Stimulated activated CD8-positive, alpha-beta memory T cell treated with anti-CD3 and anti-CD28 coated beads, Interleukin-7, amount 100 ng/mL, for 1 hour (primary cell): ENCODE results near the gene CACNA1G.

Experiments
- DNase-seq, 2 donors: peaks; one replicate each; pipeline ENCODE4 v3.0.0-alpha.2; 2020; ENCODE audit warnings: low read depth in 2 of 2

The CACNA1G gene

DNA sequence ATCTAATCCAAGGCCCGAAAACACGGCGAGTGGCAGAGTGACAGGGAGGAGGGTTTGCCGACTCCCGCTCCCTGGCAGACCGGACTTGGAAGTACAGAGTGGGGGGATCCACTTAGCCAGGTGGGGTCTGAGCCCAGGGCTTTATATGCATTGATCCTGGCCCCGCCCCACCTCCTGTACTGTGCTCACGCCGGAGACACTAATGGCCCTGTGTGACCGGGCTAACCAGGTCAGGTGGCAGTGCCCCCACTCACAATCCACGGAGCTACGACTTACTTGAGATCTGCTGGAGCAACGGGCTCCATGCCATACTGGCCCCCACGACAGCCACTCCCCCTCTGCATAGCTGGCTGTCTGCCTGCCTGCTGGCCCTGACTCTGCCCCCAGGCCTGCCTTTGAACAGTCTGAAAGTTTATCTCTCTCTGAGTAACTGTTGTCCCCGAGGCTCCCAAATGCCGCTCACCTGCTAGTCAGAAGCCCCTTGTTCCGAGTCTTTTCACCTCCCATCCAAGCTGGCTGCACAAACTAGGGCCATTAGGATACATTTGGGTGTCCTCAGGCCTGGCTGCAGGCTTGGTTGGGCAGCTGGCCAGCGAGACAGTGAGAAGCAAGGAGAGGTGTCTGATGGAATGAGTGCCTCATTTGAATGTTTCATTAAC is 28.0 kb downstream of the CACNA1G start:
- DNase-seq = no peak

GRCh38 chr17:50589095-50589705 is 28.7 kb downstream of the CACNA1G start:
- DNase-seq = no peak

DNA sequence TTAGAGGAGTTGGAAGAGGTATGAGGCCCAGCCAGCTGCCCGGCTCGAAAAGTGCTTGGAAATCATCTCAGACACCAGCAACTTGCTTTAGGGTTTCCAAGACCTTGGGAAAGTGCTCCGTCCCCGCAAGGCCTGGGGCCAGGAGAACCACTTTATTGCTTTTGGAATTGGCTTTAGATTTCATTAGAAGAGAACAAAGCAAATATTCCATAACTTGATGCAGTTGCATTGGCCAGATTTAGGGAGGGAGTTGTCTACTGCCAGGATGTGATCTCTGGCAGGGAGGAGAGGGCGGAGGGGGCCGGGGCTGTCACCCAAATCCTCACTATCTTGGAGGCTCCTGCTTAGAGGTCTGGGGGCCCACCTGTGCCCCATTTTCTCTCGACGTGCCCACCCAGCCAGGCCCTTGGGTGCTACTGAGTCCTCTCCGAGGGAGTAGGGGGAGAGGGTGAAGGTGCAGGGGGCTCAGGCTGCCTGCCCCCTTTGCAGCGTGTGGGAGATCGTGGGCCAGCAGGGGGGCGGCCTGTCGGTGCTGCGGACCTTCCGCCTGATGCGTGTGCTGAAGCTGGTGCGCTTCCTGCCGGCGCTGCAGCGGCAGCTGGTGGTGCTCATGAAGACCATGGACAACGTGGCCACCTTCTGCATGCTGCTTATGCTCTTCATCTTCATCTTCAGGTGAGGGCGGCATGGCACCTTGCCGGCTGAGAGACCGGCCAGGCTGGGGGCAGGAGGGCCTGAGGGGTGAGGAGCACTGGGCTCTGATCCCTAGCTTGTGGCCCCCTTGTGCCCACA is 30.6 kb downstream of the CACNA1G start:
- no peak for DNase-seq

DNA sequence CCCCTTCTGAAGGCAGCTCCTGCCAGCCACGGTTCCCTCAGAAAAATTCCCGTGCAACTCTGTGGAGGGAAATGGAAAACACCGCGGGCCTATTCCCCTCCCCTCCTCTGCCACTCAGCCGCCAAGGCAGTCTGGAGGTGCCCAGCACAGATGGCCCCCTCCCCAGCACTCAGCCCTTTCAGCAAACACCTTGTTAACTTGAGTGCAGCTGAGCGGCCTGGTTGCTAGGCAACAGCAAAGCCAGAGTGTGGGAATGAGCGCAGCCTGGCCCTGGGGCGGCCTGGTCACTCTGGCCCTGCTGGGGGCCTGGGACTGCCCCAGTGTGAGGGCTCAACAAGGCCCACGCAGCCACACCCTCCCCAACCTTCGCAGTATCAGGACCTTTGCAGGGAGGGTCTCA is 32.8 kb downstream of the CACNA1G start:
- DNase-seq = no peak

GRCh38 chr17:50594128-50594823 is 33.8 kb downstream of the CACNA1G start:
- DNase-seq = no peak

DNA sequence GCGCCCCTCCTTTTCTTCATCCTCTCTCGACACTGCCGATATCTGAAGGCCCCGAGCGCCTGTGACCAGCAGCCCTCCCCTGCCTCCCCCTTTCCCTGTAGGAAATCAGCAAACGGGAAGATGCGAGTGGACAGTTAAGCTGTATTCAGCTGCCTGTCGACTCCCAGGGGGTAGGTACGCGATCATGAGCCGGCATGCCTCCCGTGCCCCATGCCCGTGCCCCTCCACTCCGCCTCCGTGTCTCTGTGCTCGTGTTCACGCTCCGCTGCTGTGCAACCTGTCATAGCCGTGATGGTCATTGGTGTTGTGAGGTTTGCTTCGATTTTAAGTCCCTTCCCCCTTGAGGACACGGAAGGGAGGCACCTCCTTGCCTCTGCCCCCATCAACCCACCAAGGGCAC is 34.4 kb downstream of the CACNA1G start:
- no peak for DNase-seq

DNA sequence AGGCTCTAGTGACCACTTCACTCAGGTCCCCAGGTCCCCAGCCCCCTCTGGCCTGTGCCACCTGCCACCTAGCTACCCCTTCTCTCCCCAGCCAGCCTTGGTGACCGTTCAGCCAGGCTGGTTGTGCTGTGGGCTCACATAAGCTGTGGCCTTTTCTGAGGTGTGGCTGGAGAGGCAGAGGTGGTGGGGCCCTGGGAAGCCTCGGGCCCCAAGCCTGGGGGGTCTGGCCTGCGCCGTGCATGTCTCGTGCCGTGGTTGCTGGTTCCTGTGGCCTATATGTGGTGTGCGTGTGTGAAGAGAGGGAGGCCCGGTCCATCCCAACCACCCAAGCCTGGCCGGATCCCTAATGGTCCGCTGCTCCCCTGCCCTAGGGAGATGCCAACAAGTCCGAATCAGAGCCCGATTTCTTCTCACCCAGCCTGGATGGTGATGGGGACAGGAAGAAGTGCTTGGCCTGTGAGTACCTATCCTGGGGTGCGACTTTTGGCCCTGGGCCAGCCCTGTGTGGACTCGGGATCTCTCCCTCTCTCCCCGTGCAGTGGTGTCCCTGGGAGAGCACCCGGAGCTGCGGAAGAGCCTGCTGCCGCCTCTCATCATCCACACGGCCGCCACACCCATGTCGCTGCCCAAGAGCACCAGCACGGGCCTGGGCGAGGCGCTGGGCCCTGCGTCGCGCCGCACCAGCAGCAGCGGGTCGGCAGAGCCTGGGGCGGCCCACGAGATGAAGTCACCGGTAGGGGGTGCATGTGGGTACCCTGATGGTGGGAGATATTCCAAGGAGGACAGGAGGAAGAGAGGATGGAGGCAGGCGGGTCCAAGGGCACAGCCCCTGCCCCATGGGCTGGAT is 35.9 kb downstream of the CACNA1G start:
- DNase-seq = no peak

DNA sequence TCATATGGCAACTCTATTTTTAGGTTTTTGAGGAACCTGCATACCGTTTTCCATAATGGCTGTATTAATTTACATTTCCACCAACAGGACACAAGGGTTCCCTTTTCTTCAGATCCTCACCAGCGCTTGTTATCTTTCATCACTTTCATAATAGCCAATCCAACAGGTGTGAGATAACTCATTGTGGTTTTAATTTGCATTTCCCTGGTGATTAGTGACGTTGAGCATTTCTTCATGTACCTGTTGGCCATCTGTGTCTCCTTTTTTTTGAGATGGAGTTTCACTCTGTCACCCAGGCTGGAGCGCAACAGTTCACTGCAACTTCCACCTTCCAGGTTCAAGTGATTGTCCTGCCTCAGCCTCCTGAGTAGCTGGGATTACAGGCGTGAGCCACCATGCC is 38.0 kb downstream of the CACNA1G start:
- no peak for DNase-seq

- no peak for DNase-seq
Measured at GRCh38 chr17:50599606-50600005, 39.1 kb downstream of the CACNA1G start.

DNA sequence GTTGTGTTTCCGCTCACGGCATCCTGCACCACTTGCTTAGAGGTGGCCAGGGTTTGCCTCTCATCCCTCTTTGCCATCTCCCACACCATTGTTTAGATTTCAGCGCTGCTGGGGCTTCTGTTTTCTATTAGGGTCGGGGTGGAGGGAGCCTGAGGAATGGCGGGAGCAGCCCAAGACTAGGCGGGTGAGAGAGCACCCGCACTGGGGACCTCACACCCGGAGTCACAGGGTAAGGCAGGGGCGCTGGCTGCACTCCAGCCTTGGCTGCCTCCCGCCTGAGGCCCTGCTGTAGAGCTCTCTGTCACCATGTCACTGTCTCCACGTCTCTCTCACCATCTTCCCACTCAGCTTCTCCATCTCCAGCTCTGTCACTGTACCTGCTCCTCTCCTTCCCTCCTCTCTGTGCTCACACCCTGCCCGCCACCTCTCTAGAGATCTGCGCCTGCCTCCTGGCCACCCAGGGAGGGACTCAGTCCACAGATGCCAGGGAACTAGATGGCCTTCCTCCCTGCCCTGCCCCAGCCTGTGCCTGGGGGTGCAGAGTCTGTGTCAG is 41.4 kb downstream of the CACNA1G start:
- no peak for DNase-seq

DNA sequence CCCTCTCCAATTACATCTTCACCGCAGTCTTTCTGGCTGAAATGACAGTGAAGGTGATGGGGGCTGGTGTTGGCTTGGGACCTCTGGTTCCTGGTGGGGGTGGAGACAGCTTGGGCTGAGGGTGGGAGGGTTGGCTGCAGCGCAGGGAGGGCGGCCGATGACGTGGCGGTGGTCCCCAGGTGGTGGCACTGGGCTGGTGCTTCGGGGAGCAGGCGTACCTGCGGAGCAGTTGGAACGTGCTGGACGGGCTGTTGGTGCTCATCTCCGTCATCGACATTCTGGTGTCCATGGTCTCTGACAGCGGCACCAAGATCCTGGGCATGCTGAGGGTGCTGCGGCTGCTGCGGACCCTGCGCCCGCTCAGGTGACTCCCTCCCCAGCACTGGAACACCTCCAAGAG is 42.3 kb downstream of the CACNA1G start:
- DNase-seq = no peak

DNA sequence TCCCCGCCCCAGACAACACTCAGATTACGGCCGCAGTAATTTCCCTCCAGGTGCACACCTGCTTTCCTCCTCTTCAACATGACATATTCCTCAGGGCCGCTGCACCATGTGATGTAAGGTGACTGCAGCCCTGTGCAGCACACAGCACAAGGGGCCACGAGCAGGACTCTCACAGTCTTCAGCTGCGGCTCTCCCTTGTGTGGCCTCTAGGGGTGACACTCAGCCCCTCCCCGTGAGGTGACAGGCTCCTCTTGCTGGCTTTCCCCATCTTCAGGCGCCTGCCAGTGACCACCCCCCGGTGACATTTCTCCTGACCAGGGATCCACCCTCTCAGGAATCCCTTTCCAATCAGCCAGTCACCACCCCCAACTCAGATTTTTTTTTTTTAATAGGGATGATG is 42.8 kb downstream of the CACNA1G start:
- no peak for DNase-seq

DNA sequence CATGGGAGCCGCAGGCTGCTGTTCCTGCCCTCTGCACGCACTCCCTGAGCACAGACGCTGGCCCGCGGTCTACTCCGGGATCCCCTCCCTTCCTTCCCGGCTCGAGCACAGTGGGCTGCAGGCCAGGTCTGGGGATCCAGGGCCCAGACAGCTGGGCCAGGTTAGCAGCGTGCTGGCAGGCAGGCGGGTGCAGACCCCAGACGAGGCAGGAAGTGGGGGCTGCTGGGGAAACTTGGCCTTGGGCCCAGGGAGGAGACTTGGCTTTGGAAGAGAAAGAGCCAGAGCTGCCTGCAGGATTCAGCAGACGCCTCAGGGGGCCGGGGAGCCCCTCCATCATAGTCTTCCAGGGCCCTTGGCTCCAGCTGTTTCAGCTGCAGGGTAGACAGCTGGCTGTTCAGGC is 44.0 kb downstream of the CACNA1G start:
- DNase-seq = no peak

DNA sequence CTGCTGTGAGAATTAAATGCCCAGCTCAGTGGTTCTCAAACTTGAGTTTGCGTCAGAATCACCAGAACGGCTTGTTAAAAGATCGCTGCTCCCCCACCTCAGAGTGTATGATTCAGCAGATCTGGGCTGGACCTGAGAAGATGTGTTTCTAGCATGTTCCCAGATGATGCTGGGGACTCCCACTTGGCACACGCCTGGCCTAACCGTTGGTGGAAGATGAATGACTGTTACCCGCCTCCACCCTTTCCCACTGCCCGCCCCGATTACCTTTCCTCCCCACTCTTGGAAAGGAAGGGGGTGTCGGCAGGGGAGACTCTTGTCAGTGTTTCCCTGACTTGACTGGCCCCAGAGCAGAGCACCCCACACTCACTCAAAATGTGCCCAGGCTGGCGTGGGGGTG is 44.9 kb downstream of the CACNA1G start:
- no peak for DNase-seq

DNA sequence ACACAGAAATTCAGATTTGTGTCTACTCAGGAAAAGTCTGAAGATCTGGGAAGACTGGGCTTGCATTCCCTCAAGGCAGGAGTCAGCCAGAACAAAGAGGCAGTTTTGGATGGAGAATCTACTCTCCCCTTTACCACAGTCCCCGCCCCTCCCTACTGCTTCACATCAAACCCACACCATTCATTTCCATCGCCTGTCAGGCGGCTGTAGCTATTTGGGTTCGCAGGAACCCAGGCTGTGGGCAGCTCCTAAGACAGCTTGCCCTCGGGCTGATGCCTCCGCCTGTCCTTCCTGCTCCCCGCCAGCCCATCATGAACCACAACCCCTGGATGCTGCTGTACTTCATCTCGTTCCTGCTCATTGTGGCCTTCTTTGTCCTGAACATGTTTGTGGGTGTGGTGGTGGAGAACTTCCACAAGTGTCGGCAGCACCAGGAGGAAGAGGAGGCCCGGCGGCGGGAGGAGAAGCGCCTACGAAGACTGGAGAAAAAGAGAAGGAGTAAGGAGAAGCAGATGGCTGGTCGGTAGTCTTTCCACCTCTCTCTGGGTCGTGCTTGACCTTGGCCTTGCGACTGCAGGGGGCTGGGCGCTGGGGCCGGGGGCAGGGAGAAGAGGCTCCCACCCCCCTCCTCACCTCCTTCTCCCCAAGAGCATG is 47.1 kb downstream of the CACNA1G start:
- no peak for DNase-seq

DNA sequence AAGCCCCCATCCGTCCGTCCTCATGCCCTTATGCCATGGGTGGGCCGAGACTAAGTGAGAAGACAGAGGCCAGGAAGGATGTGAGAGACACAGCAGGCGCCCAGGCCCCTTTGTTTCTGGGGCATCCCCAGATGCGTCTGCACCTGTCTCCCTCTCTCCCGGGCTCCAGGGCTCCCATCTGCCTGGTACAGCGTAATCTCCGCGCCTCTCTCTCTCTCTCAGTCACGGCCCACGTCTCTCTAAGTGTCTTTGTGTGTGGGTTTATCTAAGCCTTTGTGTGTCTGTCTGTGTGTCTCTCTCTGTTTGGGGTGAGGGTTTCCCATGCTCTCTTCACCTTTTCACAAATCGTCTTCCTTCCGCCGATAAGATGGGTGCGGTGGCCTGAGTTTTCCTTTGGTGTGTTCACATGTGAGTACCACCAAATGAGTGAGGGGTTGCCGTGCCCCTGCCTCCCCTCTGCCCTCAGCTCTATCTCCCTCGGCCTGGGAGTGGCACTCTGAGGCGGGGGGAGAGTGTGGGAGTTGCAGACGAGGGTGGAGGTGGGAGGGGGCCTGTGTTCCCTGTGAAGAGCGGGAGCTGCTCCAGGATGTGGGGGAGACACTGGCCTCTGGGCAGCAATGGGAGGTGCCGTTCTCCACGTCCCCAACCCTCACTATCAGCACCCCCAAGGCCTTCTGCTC is 48.3 kb downstream of the CACNA1G start:
- DNase-seq = no peak

DNA sequence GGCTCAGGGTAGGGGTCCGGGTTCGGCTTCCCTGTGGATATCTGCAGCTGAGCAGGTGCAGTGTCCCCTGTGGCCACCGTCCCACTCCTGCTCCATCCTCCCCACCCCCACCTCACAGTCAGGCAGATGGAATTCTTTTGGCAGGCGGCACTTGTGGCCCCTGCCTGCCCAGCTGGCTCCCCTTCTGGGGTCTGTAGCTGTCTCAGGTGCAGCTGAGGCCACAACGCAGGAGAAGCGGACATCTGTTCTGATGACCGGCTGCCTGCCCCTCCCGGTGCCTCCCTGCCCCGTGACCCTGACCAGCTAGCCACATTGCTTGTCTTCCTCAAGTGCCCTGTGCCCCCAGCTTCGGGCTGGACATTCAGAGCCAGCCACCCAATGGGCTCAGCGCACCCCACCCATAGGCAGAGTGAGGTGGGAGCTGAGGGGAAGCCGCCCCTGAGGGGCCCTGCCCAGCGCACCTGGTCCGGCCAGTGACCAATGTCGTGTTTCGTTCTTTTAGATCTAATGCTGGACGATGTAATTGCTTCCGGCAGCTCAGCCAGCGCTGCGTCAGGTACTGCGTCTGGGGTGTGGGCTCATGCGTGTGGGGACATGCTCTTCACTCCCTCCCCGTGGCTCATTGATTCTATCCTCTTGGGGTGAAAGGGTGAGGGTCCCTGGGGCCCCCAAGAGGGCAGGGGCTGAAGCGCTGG is 49.0 kb downstream of the CACNA1G start:
- DNase-seq = no peak

GRCh38 chr17:50611634-50612033 is 51.1 kb downstream of the CACNA1G start:
- DNase-seq = no peak

GRCh38 chr17:50612281-50612680 is 51.8 kb downstream of the CACNA1G start:
- DNase-seq = no peak
